GM19023 (cell line): ENCODE results near the gene NRCAM.

ENCODE experiments used
- ATAC-seq: cut with Tn5 transposase; IDR thresholded peaks from one replicate; pipeline ENCODE4 v1.9.1; 2021; ENCODE audit warnings: mild to moderate bottlenecking, moderate library complexity; ENCODE audit not compliant: unreplicated experiment

NRCAM gene

DNA sequence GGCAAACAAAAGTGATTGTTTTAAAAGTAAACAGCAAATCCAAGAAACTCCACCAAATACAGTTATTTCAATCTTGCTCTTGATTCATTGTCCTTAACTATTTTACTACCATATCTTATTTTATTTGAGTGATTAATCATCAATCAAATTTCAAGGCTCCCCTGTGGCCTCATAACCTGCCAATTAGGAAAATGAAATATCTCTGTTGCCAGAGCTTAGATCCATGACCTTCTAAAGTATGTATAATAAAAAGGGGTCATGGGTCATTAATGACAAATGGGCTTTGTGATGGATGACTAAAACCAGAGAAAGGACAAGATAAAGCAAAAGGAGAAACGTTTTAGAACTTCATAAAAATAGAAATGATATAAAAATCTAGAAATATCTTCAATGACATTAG, 28.5 kb downstream of the NRCAM start:
- ATAC-seq, result no peak

DNA sequence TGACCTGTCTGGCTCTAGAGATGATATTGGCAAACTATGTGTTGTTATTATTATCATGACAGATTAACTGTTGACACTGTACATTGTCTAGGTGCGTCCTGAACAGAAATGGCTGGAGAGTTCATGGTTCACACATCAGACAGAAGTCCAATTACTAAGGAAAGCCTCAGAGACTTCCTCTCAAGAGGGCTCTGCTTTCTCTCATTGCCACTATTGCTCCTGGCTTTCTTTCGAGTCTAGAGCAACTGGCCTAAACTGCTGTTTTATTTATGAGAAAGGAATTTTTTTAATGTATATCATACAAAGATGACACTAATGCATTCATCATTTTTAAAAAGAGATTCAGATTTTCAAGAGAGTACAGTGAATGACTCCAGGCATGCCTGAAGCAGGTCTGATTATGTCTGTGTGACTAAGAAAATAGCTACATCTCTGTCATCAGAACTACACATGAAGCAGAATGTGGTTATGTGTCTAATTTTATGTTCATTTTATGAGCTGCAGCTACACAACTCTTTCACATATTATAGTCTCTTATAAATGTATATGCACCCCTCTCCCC, 30.4 kb downstream of the NRCAM start:
- no peak for ATAC-seq

DNA sequence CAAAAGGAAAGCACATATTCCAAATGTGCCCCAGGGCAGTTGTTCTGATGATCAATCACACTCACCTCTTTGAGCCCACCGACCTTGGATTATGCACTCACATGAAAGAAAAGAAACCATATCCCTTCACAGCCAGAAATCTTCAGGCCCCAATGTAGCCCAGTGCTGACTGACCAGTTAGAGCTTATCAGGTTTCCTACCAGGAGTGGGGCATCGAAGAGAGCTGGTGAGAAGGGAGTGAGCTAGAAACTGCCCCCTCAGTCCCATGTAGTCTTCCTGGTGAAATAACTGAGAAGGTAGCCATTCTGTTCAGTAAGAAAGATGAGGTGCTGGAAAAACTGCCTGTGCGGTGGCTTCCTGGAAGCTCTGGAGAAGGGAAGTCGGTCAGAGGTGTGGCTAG, 32.2 kb downstream of the NRCAM start:
- ATAC-seq, result no peak

DNA sequence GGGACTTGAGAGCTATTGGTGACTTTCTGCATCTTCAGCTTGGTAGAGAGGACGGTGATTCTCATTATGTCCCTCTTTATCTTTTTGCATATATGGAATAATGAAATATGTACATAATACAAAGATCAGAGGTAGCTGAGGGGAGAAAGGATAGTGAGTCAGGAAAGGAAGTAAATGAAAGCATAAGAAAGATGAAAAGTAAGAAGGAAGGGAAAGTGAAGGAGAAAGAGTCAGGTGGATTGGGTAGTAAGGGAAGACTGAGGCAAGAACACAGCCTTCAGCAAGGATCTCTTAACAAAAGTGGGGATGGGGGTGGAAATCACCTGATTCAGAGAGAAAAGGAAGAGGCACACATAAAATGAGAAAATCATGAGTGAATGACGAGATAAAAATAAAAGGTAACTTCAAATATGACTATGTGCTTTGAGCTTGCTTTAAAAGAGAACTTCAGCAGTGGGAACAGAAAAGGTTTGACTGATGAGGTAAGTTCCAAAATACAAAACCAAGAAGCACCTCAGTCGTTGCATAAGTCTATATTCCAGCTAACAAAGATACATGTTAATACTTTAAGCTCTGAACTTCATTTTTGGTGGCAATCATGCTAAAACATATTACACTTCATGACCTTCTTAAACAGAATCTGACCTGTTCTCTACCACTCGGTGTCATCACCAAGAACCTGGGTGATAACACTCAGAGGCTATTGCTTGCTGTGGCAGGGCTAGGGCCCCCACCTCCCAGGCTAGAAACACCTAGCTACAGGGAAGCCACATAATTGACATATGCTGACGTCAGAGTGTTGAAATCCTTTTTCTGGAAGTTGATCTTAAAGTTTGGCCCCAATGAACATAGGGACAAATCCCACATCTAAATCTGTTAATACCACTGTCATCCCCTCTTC, 32.9 kb downstream of the NRCAM start:
- ATAC-seq, result no peak

DNA sequence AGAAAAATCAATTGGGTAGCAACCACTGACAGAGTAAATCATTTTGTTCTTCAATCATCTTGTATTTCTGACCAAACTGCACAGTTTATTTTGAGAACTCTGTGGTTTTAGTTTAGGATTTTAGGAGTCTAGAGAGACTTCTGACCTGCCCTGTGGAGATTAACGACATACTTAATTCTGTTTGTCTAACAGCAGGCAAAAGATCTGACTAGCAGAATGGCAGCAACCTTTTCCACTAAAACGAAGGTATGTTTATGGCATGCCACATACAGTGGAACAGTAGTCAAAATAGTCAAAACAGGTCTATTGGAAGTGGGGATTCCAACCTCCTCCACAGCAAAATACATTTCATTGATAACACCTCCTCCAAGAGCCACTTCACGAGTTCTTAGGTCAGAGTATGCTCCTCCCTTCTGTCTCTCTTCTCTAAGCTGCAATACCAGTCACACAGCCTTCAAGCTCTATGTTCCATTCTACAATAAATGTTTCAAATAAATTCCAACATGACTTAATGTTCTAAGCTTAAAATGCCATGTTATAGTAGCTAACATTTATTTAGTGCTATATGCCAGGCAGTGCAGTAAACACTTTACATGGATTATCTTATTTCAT, 34.4 kb downstream of the NRCAM start:
- ATAC-seq, result no peak

DNA sequence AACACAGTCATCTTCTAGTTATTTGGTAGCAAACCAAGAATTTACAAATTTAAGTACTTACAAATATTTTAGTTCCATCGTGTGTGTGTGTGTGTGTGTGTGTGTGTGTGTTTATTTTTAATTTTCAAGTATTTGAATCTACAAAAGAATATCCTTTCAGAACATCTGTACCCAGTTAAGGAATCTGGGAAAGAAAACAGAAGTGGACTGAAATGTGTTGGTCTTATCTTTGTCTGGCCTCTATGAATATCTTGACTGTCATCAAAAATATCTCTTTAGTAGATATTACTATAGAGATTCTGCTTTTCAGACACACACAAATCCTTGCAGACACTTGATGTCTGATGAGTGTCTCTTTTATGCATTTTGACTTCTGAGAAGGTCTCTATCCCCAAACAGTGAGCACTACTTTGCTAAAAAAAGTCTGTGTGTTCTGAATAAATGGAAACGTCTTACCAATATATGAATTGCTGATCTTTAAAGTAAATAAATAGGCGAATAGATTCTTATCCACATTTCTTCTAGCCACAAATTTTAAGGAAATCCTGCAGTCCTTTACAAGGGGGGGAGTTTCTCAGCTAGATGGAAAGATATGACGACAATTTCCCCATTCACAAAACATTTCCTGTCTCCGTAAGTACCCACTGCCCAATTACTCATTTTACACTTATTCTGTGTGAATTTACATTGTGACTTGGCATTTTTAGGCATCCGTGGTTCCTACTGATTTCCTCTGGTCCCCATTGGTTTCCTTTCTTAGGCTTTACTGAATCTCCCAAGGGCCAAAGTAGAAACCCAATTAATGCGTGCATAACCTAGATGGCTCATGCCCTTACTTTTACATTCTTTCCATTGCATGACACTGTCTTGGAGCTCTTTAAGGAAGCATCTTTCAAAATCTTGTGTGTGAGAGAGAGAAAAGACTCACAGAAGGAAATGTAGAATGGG, 36.0 kb downstream of the NRCAM start:
- no peak for ATAC-seq

DNA sequence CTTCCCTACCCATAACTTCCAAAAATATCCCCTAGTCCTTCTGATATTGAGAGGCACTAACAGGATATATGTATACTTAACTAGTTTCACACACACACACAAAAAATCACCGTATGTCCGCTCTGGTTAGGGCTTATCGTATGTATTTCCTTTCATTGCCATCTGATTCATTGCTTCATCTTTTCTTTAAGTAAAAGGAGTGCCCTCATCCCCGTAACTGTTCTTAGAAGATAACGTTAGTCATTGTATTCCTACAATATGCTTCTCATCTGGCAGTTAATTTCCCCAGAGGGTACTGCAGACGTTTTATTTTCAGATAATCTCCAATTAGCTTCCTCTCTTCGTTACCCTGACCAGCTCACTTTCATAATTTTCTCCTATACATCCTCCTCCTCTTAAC, 37.3 kb downstream of the NRCAM start:
- no peak for ATAC-seq

DNA sequence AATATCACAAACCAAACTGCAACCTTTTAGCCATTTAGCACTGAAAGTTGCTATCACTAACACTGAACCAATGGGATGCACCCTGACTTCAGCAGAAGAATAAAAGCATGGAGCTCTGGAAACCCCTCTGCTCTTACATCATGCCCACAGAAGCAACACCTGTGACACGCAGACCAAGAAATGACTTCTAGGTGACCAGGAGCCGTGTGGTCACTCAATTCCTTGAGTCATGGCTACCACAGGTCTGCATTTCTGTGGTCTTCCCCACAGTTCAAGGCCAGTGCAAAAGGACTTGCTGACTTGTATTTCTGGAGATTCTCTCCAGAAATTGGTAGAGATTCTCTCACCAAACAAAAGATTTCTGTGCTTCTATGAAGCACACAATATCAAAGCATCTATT, 38.3 kb downstream of the NRCAM start:
- no peak for ATAC-seq

DNA sequence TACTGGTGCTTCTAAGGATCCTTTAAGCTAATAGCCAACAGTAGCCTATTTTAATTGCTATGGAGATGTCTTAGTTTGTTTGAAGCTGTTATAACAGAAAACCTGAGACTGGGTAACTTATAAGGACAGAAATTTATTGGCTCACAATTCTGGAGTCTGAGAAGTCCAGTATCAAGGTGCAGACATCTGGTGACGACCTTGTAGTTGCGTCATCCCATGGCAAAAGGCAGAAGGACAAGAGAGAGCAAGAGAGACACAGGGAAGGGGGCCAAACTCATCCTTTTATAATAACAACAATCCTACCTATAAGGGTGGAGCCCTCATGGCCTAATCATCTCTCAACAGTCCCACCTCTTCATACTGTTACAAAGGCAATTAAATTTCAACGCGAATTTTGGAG, 39.1 kb downstream of the NRCAM start:
- no peak for ATAC-seq

DNA sequence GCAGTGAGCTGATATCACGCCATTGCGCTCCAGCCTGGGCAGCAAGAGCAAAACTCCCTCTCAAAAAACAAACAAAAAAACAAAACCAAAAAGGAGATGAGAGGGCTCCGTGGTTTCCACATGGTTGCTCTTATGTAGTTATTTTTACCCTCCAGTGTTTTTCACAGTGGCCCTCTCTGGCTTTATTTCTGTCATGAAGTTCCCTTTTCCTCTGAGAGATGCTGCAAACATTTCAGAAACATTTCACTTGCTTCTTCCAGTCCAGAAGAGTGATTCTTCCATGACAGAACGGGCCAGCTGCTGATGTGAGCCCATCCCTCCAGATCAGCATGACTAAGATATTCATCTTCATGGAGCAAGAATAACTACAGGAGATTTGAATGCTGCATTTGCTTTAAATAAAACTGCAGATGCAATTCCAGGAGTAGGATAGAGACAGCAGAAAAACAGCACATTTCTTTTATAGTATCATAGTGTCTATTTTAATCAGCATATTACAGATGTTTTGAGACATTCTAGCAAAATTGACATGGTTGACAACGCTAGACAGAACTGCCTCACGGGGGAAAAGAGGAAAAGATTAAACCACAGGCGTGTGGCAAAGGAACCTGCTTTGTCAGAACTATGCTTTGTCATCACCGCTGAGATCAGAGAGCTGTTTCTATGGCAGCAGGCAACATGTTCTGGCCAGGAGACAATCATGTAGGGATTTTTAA, 40.3 kb downstream of the NRCAM start:
- ATAC-seq, result peak; percentile 89

DNA sequence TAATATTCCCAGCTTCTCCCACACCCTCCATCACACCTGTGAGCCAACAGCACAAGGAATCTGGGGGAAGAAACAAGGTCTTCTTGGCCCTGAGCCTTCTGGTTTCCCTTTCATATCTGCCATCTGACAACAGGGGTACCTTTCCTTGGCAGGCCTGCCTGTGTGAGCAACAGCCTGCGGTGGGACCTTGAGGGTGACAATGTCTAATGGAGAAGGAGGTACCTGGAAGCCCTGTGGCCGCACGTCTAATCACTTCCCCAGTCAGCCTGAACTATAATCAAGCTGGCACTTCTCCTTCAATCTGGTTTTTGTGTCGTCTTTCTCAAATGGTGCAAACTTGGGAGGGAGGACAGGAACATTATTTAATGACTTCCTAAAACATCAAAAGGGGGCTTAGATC, 41.2 kb downstream of the NRCAM start:
- ATAC-seq, result no peak

DNA sequence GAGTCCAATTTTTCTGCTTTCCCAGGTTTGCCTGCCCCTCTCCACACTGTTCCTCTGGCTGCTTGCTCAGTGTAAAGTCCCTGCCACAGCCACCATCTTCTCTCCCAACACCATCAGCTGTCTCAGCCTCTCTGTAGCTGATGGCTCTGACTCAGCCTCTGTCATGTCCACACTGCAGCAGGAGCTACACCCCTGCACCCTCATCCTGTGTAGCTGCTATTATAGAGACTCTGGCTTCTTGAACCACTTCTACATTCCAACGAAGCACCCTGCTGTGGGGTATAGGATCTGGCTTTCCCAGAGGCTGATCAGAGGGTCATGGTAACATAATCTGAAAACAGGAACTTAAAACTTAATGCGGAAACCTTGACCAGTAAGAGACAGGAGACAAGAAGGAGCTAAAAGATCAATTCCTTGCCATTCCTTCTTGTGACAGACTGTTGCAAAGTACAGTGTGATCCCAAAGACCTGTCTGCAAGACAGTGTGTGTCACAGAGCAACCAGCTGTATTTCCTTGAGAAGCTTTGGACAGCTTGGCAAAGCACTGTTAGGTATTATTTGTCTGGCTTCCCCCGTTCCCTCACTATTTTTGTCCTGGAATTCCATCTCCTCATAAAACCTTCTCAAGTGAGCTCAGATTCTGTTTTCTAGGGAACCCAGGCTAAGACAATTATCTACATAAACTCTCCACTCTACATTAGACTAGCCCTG, 42.3 kb downstream of the NRCAM start:
- no peak for ATAC-seq

DNA sequence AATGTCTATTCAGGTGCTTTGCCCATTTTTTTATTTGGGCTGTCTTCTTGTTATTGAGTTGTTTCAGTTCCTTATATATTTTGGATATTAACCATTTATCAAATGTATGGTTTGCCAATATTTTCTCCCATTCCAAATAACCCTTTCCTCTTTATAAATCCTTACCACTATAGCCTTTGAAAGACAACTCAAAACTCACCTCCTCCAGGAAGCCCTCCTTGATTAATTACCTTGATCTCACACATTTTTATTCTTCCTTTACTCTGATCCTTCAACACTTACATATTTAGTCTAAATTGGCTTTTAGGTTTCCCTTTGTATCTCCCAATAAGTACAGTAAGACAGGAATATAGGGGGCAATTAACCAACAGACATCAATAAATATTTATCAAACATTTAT, 42.9 kb downstream of the NRCAM start:
- ATAC-seq, result no peak

DNA sequence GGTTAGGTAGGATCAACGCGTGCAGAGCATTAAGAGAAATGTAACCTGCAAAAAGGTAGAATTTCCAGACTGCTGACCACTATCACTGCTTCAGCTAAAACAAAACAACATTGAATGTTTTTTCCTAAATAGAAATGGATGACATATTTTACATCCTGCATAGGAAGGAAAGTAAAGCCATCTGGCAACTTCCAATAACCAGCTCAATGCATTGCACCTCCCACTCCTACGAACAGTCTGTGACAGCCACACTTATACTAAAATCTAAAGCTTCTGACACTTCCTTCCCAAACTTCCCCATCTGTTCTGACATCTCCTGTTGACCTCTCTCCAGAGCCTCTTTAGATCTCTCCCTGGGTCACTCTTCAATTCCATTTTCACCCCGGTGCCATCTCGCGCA, 47.1 kb downstream of the NRCAM start:
- ATAC-seq, result no peak

DNA sequence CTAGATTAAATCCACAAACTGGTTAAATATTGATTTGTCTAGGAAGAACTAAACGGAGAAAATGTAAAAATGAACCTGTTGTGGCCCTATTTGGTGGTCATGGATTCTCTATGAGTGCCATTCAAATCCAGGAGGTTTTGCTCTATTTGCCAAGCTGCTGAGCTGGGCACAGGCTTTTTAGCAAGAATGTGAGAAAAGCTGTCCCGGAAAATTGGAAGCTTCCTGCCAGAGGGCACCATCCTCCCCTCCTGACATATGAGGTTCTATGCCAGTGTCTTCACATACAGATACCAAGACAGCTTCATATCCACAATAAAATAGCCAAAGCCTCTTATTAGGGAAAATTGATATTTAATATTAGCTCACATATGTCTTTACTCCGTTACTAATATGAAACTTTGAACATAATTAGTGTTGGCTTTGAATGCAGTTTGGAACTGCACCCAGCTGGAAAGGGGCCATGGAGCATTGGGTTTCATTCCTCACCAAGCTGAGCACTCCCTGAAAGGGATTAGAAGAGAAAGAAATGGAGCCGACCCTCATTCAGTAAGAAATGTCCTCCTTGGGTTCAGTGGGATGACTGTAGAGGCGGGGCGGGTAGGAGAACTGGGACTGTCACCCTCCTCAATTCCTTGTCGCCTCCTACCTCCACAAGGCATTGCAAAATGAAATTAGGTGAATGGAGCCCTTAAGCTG, 47.8 kb downstream of the NRCAM start:
- ATAC-seq, result no peak

DNA sequence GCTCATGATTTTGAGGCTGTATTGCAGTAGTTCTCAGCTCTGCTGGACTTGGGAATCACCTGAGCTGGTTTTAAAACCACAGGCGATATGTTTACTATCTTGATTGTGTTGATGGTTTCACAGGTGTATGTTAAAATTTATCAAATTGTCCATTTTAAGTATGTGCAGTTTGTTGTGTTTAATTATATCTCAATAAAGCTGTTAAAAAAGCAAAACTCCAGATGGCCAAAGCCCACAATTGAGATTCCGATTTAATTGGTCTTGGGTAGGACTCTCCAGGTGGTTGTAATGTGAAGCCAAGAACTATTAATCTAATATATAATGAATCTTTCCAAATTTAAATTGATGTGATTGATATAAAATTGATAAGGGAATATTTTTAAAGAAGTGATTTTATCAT, 48.6 kb downstream of the NRCAM start:
- no peak for ATAC-seq

DNA sequence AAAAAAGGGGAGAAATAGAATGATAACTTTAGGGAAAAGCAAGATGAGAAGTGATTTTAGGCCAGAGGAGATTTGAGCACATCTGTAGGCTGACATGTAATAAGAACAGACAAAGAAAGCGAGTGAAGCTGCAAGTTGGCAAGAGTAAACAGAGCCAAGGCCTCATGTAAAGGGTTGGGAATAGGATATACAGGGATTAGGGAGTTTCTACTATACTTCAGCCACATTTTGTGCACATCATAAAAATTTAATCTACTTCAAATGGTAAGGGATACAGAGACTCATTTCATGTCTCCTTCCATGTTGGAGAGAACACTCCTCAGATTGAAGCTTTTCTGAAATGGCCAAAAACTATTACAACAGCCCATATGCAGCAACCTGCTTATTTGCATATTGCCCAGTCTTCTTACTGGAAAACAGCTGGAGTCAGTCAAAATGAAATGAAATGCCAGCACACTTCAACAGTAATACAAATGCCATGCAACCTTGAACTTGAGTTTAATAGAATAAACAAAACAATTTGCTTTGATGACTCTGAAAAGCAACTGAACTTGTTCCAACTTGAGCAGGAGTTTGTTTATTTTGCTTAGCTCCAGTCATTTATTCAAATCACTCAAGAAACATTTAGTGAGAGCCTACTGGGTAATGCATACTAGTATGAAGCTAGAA, 49.9 kb downstream of the NRCAM start:
- no peak for ATAC-seq

DNA sequence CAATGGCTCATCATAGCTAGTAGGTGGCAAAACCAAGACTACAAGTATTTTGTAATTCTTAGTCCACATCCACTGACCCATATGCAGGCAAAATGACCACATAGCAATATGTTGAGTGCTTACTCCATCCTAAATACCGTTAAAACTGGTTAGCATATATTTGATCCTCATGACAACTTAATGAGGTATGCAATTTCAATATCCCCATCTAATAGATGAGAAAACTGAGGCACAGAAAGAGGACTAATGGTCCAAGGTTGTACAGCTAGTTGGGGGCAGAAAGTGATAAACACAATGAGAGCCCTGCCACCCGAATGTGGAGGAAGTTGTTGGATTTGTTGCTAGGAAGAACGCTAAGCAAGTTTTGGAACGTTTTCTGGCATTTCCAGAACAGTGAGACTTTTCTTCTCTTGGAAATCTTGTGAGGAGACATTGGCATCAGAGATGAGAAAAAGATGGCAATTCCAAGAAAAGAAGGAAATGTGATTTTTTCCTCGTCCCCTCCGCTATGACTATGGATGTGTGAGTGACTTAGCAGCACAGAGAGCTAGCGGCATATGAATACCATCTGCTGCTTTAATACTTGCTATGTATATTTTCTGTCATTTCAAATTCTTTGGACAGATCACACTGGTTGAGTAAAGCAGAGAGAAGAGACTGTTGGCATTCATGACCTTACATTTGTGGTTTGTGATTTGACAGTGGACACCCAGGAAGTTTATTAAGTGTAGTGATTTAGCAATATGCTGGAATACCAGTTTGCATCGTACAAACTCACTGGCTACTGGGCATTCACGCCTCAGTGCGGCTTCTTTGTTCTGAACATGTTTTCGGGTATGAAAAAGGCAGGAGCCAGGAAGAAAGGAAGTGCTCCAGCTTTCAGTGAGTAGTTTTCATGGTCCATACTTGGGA, 51.5 kb downstream of the NRCAM start:
- ATAC-seq, result no peak
